EL (cell line): ENCODE data around the gene LTO1.

Source experiments
- DNase-seq: peaks from one replicate; pipeline ENCODE4 v3.0.0-alpha.2; 2016

LTO1 gene

GRCh38 chr11:69674886-69675714 lies at the start of gene LTO1:
Gene LTO1 (minus strand): TSS chr11:69675353. CDS start chr11:69675239, 114 bp downstream.
- DNase-seq, result peak; percentile 95

GRCh38 chr11:69721745-69722144 lies 46.6 kb upstream of the LTO1 start:
- DNase-seq, result peak; percentile 20

- no peak for DNase-seq
Measured at GRCh38 chr11:69721106-69721505, 46.0 kb upstream of the LTO1 start.

- no peak for DNase-seq
Measured at GRCh38 chr11:69718912-69719311, 43.8 kb upstream of the LTO1 start.

GRCh38 chr11:69718147-69718546 lies 43.0 kb upstream of the LTO1 start:
- peak; percentile 40 for DNase-seq

- no peak for DNase-seq
Measured at GRCh38 chr11:69716891-69717747, 42.0 kb upstream of the LTO1 start.

GRCh38 chr11:69716099-69716498 lies 40.9 kb upstream of the LTO1 start:
- DNase-seq, result no peak

- DNase-seq, result no peak
Measured at GRCh38 chr11:69715446-69715845, 40.3 kb upstream of the LTO1 start.

- no peak for DNase-seq
Measured at GRCh38 chr11:69711822-69712801, 37.0 kb upstream of the LTO1 start.

- no peak for DNase-seq
Measured at GRCh38 chr11:69708736-69709401, 33.7 kb upstream of the LTO1 start.

- DNase-seq, result no peak
Measured at GRCh38 chr11:69707176-69707575, 32.0 kb upstream of the LTO1 start.

- no peak for DNase-seq
Measured at GRCh38 chr11:69705901-69706787, 31.0 kb upstream of the LTO1 start.

- no peak for DNase-seq
Measured at GRCh38 chr11:69705351-69705811, 30.2 kb upstream of the LTO1 start.

- DNase-seq, result peak; percentile 18
Measured at GRCh38 chr11:69704508-69705253, 29.5 kb upstream of the LTO1 start.

GRCh38 chr11:69703768-69704507 lies 28.8 kb upstream of the LTO1 start, which contains the start of gene FGF19:
Gene FGF19 (minus strand): TSS chr11:69704022. CDS start chr11:69703876, 146 bp downstream.
- DNase-seq, result no peak

- no peak for DNase-seq
Measured at GRCh38 chr11:69703453-69703767, 28.3 kb upstream of the LTO1 start.

GRCh38 chr11:69702769-69703452 lies 27.8 kb upstream of the LTO1 start:
- DNase-seq, result no peak

GRCh38 chr11:69702239-69702691 lies 27.1 kb upstream of the LTO1 start:
- no peak for DNase-seq
